DND-41 (cell line): ENCODE results near the gene PLEK.

Experiments used
- ATAC-seq: fragments of 200-7000 bp; cut with Tn5 transposase; 3 replicates; pipeline ENCODE4 v1.9.1; 2021; ENCODE audit warnings: low read depth; ENCODE audit not compliant: insufficient read depth
- DNase-seq: peaks from one replicate; pipeline ENCODE4 v3.0.0-alpha.2; 2020
- H2AFZ ChIP-seq: 2 replicates; pipeline ENCODE4 v1.6.0; 2012; ENCODE audit warnings: low read depth, low read length
- H3K27ac ChIP-seq: 2 replicates; pipeline ENCODE4 v1.5.1; 2012; ENCODE audit warnings: low read length, inconsistent platforms
- H3K27me3 ChIP-seq: fragments of 200-600 bp; sonication (generic); 2 replicates; pipeline ENCODE4 v1.6.0; 2012; ENCODE audit warnings: low read length, mild to moderate bottlenecking, inconsistent platforms; ENCODE audit not compliant: insufficient read depth, poor library complexity
- H3K36me3 ChIP-seq: 2 replicates; pipeline ENCODE4 v1.5.1; 2012; ENCODE audit warnings: low read length, inconsistent platforms; ENCODE audit not compliant: insufficient read depth
- H3K4me1 ChIP-seq: 2 replicates; pipeline ENCODE4 v1.5.1; 2012; ENCODE audit warnings: mild to moderate bottlenecking, low read length; ENCODE audit not compliant: insufficient read depth
- H3K4me2 ChIP-seq: 2 replicates; pipeline ENCODE4 v1.6.0; 2012; ENCODE audit warnings: mild to moderate bottlenecking, moderate library complexity, low read length, inconsistent platforms; ENCODE audit not compliant: insufficient read depth
- H3K4me3 ChIP-seq, 2 experiments: fragments of 200-600 bp in 1 of 2; shearing (Covaris generic) in 1 of 2; 2 replicates each; pipeline ENCODE4 v1.5.1; 2012 to 2016; ENCODE audit warnings: inconsistent platforms in 2 of 2, low read length in 2 of 2, mild to moderate bottlenecking in 2 of 2, low read depth in 1 of 2, moderate library complexity in 1 of 2
- H3K79me2 ChIP-seq: 2 replicates; pipeline ENCODE4 v1.6.0; 2012; ENCODE audit warnings: low read length, inconsistent platforms; ENCODE audit not compliant: insufficient read depth
- H3K9ac ChIP-seq: 2 replicates; pipeline ENCODE4 v1.6.0; 2012; ENCODE audit warnings: low read depth, mild to moderate bottlenecking, inconsistent platforms, low read length, moderate library complexity
- H3K9me3 ChIP-seq: 2 replicates; pipeline ENCODE4 v1.5.1; 2012; ENCODE audit warnings: low read length, moderate library complexity, mild to moderate bottlenecking, inconsistent platforms; ENCODE audit not compliant: insufficient read depth, severe bottlenecking
- H4K20me1 ChIP-seq: 2 replicates; pipeline ENCODE4 v1.6.0; 2012; ENCODE audit warnings: low read length; ENCODE audit not compliant: insufficient read depth
- CTCF ChIP-seq: IDR thresholded peaks from 2 replicates; pipeline ENCODE4 v1.5.1; 2012; ENCODE audit warnings: borderline replicate concordance, low read length, moderate library complexity, mild to moderate bottlenecking; ENCODE audit not compliant: poor library complexity, severe bottlenecking; ENCODE audit errors: extremely low read depth
- EZH2 ChIP-seq: IDR thresholded peaks from 3 replicates; pipeline ENCODE4 v1.6.1; 2012; ENCODE audit warnings: borderline replicate concordance, low read depth, mild to moderate bottlenecking, moderate library complexity, low read length, inconsistent platforms; ENCODE audit not compliant: severe bottlenecking

The PLEK gene

GRCh38 chr2:68432696-68433658, 67.9 kb downstream of the PLEK start:
- no peak overlapping the region for H3K4me2 ChIP-seq
- no peaks in the 10 kb centered on the region for H3K9me3 ChIP-seq
- H3K27ac ChIP-seq = no peak overlapping the region
- H3K9ac ChIP-seq = no peak overlapping the region
- H3K79me2 ChIP-seq = no peaks in the 10 kb centered on the region
- H3K36me3 ChIP-seq = no peaks in the 10 kb centered on the region
- no peak for DNase-seq
- H4K20me1 ChIP-seq = no peaks in the 10 kb centered on the region
- H3K27me3 ChIP-seq = no peaks in the 10 kb centered on the region
- H3K4me1 ChIP-seq = no peaks in the 10 kb centered on the region
- H2AFZ ChIP-seq = no peak overlapping the region
- TF ChIP-seq EZH2 (no peak), CTCF (no peak)
- H3K4me3 ChIP-seq = no peak overlapping the region
- no peak for ATAC-seq

GRCh38 chr2:68434981-68435380, 69.9 kb downstream of the PLEK start:
- H3K4me2 ChIP-seq = no peak overlapping the region
- no peak overlapping the region for H3K27ac ChIP-seq
- no peaks in the 10 kb centered on the region for H3K27me3 ChIP-seq
- no peaks in the 10 kb centered on the region for H3K36me3 ChIP-seq
- no peak overlapping the region for H3K9ac ChIP-seq
- TF ChIP-seq EZH2 (no peak), CTCF (no peak)
- no peaks in the 10 kb centered on the region for H3K4me1 ChIP-seq
- no peaks in the 10 kb centered on the region for H4K20me1 ChIP-seq
- no peaks in the 10 kb centered on the region for H3K9me3 ChIP-seq
- no peak overlapping the region for H3K4me3 ChIP-seq
- DNase-seq = no peak
- no peak for ATAC-seq
- H3K79me2 ChIP-seq = no peaks in the 10 kb centered on the region
- H2AFZ ChIP-seq = no peak overlapping the region

DNA sequence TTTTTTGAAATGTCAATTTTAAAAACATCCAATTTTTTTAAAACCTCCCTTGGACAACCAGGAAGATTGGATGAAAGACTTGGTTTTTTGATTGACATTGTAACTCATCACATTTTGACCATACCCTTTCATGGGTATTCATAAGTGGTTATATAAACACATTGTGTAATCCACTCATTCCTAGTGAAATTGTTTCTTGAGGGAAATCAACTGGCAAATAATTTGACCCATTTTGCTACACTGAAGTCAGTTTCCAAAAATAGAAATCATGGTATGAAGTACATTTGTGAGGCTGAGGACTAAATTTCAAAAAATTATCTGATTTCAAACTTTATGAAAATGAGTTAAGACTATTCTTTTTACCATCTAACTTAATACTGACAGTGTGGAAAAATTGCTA, 70.5 kb downstream of the PLEK start:
- H2AFZ ChIP-seq = no peak overlapping the region
- no peak overlapping the region for H3K4me2 ChIP-seq
- no peak overlapping the region for H3K27ac ChIP-seq

More for the DNA sequence above, 70.5 kb downstream of the PLEK start:
- H3K4me3 ChIP-seq = no peak overlapping the region
- TF ChIP-seq CTCF (no peak), EZH2 (no peak)
- DNase-seq (no peak), ATAC-seq (no peak)
- no peaks in the 10 kb centered on the region for H3K36me3 ChIP-seq
- H3K79me2 ChIP-seq = no peaks in the 10 kb centered on the region
- H3K27me3 ChIP-seq = no peaks in the 10 kb centered on the region
- H3K4me1 ChIP-seq = no peaks in the 10 kb centered on the region
- no peak overlapping the region for H3K9ac ChIP-seq
- H3K9me3 ChIP-seq = no peaks in the 10 kb centered on the region
- H4K20me1 ChIP-seq = no peaks in the 10 kb centered on the region
